H1 (cell line): Measurements from ENCODE around the gene MTX2. TPM values are rescaled to one million over a fixed set of nuclear protein-coding genes. Genes with fewer than 3 reads are reported as not detected.

ENCODE experiments used
- CTCF ChIA-PET: fragments of 300-600 bp; sonication (Branson Sonifier 250); formaldehyde crosslinking; loops from one replicate; lab custom pipeline; 2021; ENCODE audit not compliant: partially characterized antibody; lab: Charles Lee
- POLR2A ChIA-PET: fragments of 300-600 bp; sonication (Branson Sonifier 250); formaldehyde crosslinking; loops from one replicate; lab custom pipeline; 2021; ENCODE audit warnings: inconsistent platforms; ENCODE audit not compliant: partially characterized antibody; lab: Charles Lee
- DNase-seq, 2 experiments: peaks; one replicate each; pipeline versions ENCODE4 v3.0.0 to v3.0.0-alpha.2; 2010 to 2022; ENCODE audit warnings: low spot score in 2 of 2, low read depth in 1 of 2, mixed read lengths in 1 of 2
- FAIRE-seq: peaks from 2 replicates; lab custom pipeline; 2011; peaks lifted over from hg19 to GRCh38; lab: Jason Lieb, UNC
- H2AFZ ChIP-seq: 2 replicates; pipeline ENCODE4 v1.8.1; 2012; ENCODE audit warnings: low read length, inconsistent platforms
- H2AK5ac ChIP-seq: 2 replicates; pipeline ENCODE4 v1.6.1; 2013; ENCODE audit warnings: low read depth, low read length
- H2BK120ac ChIP-seq: replicated peaks from 2 replicates; pipeline ENCODE3; 2013; ENCODE audit warnings: low read depth, low read length, inconsistent platforms
- H2BK12ac ChIP-seq: 2 replicates; pipeline ENCODE4 v1.6.1; 2013; ENCODE audit warnings: low read depth, low read length
- H2BK15ac ChIP-seq: 2 replicates; pipeline ENCODE4 v1.6.1; 2013; ENCODE audit warnings: low read length
- H2BK20ac ChIP-seq: 2 replicates; pipeline ENCODE4 v1.6.1; 2013; ENCODE audit warnings: low read length
- H2BK5ac ChIP-seq: 2 replicates; pipeline ENCODE4 v1.6.1; 2013; ENCODE audit warnings: low read depth, low read length
- H3K14ac ChIP-seq: 2 replicates; pipeline ENCODE4 v1.6.1; 2013; ENCODE audit warnings: inconsistent platforms; ENCODE audit not compliant: insufficient read length
- H3K18ac ChIP-seq: 2 replicates; pipeline ENCODE4 v1.6.1; 2013; ENCODE audit warnings: low read length; ENCODE audit errors: extremely low read depth
- H3K23ac ChIP-seq: 2 replicates; pipeline ENCODE4 v1.6.1; 2013; ENCODE audit warnings: inconsistent platforms; ENCODE audit not compliant: insufficient read length
- H3K23me2 ChIP-seq: 2 replicates; pipeline ENCODE4 v1.6.1; 2013; ENCODE audit warnings: low read depth, low read length
- H3K27ac ChIP-seq: 2 replicates; pipeline ENCODE4 v1.6.1; 2011; ENCODE audit warnings: low read depth, low read length, inconsistent platforms
- H3K27me3 ChIP-seq, 4 experiments: replicated peaks in 1 of 4; 1 replicate in 1 of 4; 2 replicates in 3 of 4; pipeline versions ENCODE4 v1.6.1 to v1.8.1; 2011 to 2013; ENCODE audit warnings: low read length in 3 of 4, mild to moderate bottlenecking in 3 of 4, inconsistent platforms in 2 of 4, mixed read lengths in 2 of 4, moderate library complexity in 1 of 4; ENCODE audit not compliant: control insufficient read depth in 3 of 4, insufficient read depth in 3 of 4; ENCODE audit errors: extremely low read depth in 1 of 4
- H3K36me3 ChIP-seq, 4 experiments: 2 replicates each; pipeline versions ENCODE4 v1.6.1 to v1.8.1; 2011 to 2013; ENCODE audit warnings: mild to moderate bottlenecking in 4 of 4, low read length in 3 of 4, moderate library complexity in 2 of 4, control low read depth in 1 of 4, inconsistent platforms in 1 of 4; ENCODE audit not compliant: insufficient read depth in 4 of 4, control insufficient read depth in 2 of 4
- H3K4ac ChIP-seq: replicated peaks from 2 replicates; pipeline ENCODE3; 2013; ENCODE audit warnings: low read length, low read depth, mixed read lengths, inconsistent platforms; ENCODE audit not compliant: insufficient read length
- H3K4me1 ChIP-seq, 4 experiments: replicated peaks in 1 of 4; 1 replicate in 1 of 4; 2 replicates in 3 of 4; pipeline versions ENCODE4 v1.6.1 to v1.8.1; 2011 to 2013; ENCODE audit warnings: low read length in 3 of 4, inconsistent platforms in 2 of 4, mixed read lengths in 1 of 4; ENCODE audit not compliant: insufficient read depth in 4 of 4, control insufficient read depth in 3 of 4
- H3K4me2 ChIP-seq, 2 experiments: 2 replicates each; pipeline versions ENCODE4 v1.6.1 to v1.8.1; 2011 to 2013; ENCODE audit warnings: low read depth in 2 of 2, low read length in 2 of 2, control low read depth in 1 of 2, inconsistent platforms in 1 of 2, mild to moderate bottlenecking in 1 of 2; ENCODE audit not compliant: insufficient read depth in 1 of 2
- H3K4me3 ChIP-seq, 4 experiments: fragments of 200-600, 300-600 bp in 1 of 4; sonication (generic), shearing (Covaris generic), sonication (Bioruptor Twin) in 1 of 4; 2 replicates each; pipeline versions ENCODE4 v1.5.1 to v1.8.1; 2011 to 2016; ENCODE audit warnings: low read length in 4 of 4, low read depth in 3 of 4, control low read depth in 2 of 4, inconsistent platforms in 2 of 4, mild to moderate bottlenecking in 2 of 4, mixed read lengths in 1 of 4, moderate library complexity in 1 of 4; ENCODE audit not compliant: insufficient read depth in 2 of 4; ENCODE audit errors: extremely low read depth in 1 of 4
- H3K56ac ChIP-seq: replicated peaks from 2 replicates; pipeline ENCODE3; 2013; ENCODE audit warnings: low read depth, mild to moderate bottlenecking, mixed read lengths, low read length, inconsistent platforms; ENCODE audit not compliant: insufficient read length
- H3K79me1 ChIP-seq: 2 replicates; pipeline ENCODE4 v1.6.1; 2013; ENCODE audit warnings: low read depth, low read length, control low read depth
- H3K79me2 ChIP-seq, 2 experiments: 2 replicates each; pipeline versions ENCODE4 v1.6.1 to v1.8.1; 2012 to 2013; ENCODE audit warnings: low read length in 2 of 2, mild to moderate bottlenecking in 2 of 2, inconsistent platforms in 1 of 2; ENCODE audit not compliant: insufficient read depth in 2 of 2, control insufficient read depth in 1 of 2
- H3K9ac ChIP-seq, 4 experiments: replicated peaks in 1 of 4; 1 replicate in 1 of 4; 2 replicates in 3 of 4; pipeline versions ENCODE4 v1.6.1 to v1.8.1; 2011 to 2013; ENCODE audit warnings: low read depth in 3 of 4, low read length in 3 of 4, control low read depth in 2 of 4, mild to moderate bottlenecking in 2 of 4, moderate library complexity in 2 of 4, inconsistent platforms in 1 of 4; ENCODE audit errors: extremely low read depth in 1 of 4
- H3K9me3 ChIP-seq, 2 experiments: 2 replicates each; pipeline versions ENCODE4 v1.6.1 to v1.8.1; 2012 to 2013; ENCODE audit warnings: mild to moderate bottlenecking in 2 of 2, moderate library complexity in 2 of 2, control low read depth in 1 of 2, inconsistent platforms in 1 of 2, low read depth in 1 of 2, low read length in 1 of 2, mixed read lengths in 1 of 2; ENCODE audit not compliant: insufficient read depth in 2 of 2
- H4K20me1 ChIP-seq, 2 experiments: replicated peaks in 1 of 2; 2 replicates each; pipeline versions ENCODE3 to v1.8.1; 2011 to 2013; ENCODE audit warnings: inconsistent platforms in 2 of 2, low read length in 2 of 2, mild to moderate bottlenecking in 1 of 2; ENCODE audit not compliant: insufficient read depth in 2 of 2, control insufficient read depth in 1 of 2
- H4K5ac ChIP-seq: 2 replicates; pipeline ENCODE4 v1.6.1; 2013; ENCODE audit warnings: low read length, low read depth, mixed read lengths, inconsistent platforms; ENCODE audit not compliant: insufficient read length
- H4K8ac ChIP-seq: 2 replicates; pipeline ENCODE4 v1.8.0; 2013; ENCODE audit warnings: mild to moderate bottlenecking, moderate library complexity, low read length, inconsistent platforms; ENCODE audit not compliant: insufficient read depth; ENCODE audit errors: extremely low read depth
- H4K91ac ChIP-seq: replicated peaks from 2 replicates; pipeline ENCODE3; 2013; ENCODE audit warnings: low read length, mixed read lengths, inconsistent platforms; ENCODE audit not compliant: insufficient read length
- ASH2L ChIP-seq: fragments of 200-600, 300-600 bp; sonication (generic); IDR thresholded peaks from one replicate; pipeline ENCODE4 v1.7.1; 2017; ENCODE audit warnings: low read length
- BRCA1 ChIP-seq: IDR thresholded peaks from 2 replicates; pipeline ENCODE4 v1.6.1; 2012; ENCODE audit warnings: low read depth, low read length, improper control_type of control experiment
- NANOG ChIP-seq: IDR thresholded peaks from 2 replicates; pipeline ENCODE4 v1.6.1; 2011; ENCODE audit warnings: low read length, low read depth, mild to moderate bottlenecking, inconsistent platforms; ENCODE audit not compliant: insufficient read depth, poor library complexity, severe bottlenecking
- RFX5 ChIP-seq: IDR thresholded peaks from 2 replicates; pipeline ENCODE4 v1.6.1; 2011; ENCODE audit warnings: low read depth, low read length, improper control_type of control experiment, borderline replicate concordance
- RNF2 ChIP-seq: fragments of 200-900, 300-1000 bp; sonication (generic); IDR thresholded peaks from 2 replicates; pipeline ENCODE4 v1.7.1; 2016; ENCODE audit warnings: borderline replicate concordance, low read depth, mild to moderate bottlenecking, antibody characterized with exemption, low read length; ENCODE audit not compliant: poor library complexity, severe bottlenecking; ENCODE audit errors: missing control alignments
- SAP30 ChIP-seq: fragments of 300-600 bp; sonication (generic); IDR thresholded peaks from 2 replicates; pipeline ENCODE4 v1.7.1; 2012; ENCODE audit warnings: low read length, moderate library complexity, mild to moderate bottlenecking, inconsistent platforms; ENCODE audit not compliant: insufficient read depth, insufficient replicate concordance
- SIX5 ChIP-seq: IDR thresholded peaks from 2 replicates; pipeline ENCODE4 v1.6.1; 2011; ENCODE audit warnings: mild to moderate bottlenecking, low read depth, low read length
- TEAD4 ChIP-seq: IDR thresholded peaks from 2 replicates; pipeline ENCODE4 v1.6.1; 2012; ENCODE audit warnings: low read depth, low read length, inconsistent platforms, mixed read lengths
- WGBS, 2 experiments: shearing (Covaris generic) in 1 of 2; methylation state at CpG; one replicate each; pipeline versions ENCODE4 v1.1.6 to v1.1.7; 2013 to 2015; ENCODE audit warnings: low lambda C conversion rate in 2 of 2, mixed read lengths in 2 of 2, inconsistent platforms in 1 of 2, low coverage in 1 of 2, missing lambda C conversion rate in 1 of 2; ENCODE audit not compliant: insufficient replicate concordance in 2 of 2, insufficient coverage in 1 of 2, insufficient read length in 1 of 2; ENCODE audit errors: extremely low coverage in 1 of 2, missing lambda C conversion rate in 1 of 2; 5-methylcytosine and 5-hydroxymethylcytosine counted together
- polyA plus RNA-seq, 7 experiments: library from polyadenylated mRNA; depleted of rRNA in 3 of 7; stranded (reverse) in 5 of 7; unstranded in 2 of 7; fragments of >200 nt in 5 of 7; fragments of 200-250 nt in 2 of 7; gene quantifications; 1 replicate in 5 of 7; 2 replicates in 1 of 7; 4 replicates in 1 of 7; pipeline versions ENCODE4 v1.2.1 to v1.2.3, GENCODE V29; 2011 to 2013; ENCODE audit warnings: missing spikeins in 2 of 7, mixed read lengths in 2 of 7
- total RNA-seq: library from RNA; stranded (reverse); fragmentation: NEBNext Ultra II Directional; extraction: Animal tissue kit (Norgen Biotek cat#: 25700); gene quantifications from 2 replicates; pipeline ENCODE4 v1.2.1, GENCODE V29; 2021

MTX2 gene
- total and polyA plus RNA-seq, 2 of the 8 experiments (the other 6 are each of a cell fraction or from before 2014, with no cell fraction given) = 33.5 to 38.3 TPM

- ChIA-PET CTCF (no interaction called here), POLR2A (no interaction called here)
- Histone ChIP-seq H3K9ac (no peak overlapping the region), H3K9me3 (no peaks in the 10 kb centered on the region), H3K56ac (no peak overlapping the region), H3K27ac (no peak overlapping the region), H3K79me1 (no peaks in the 10 kb centered on the region), H2BK5ac (no peak overlapping the region), H3K4me3 (no peak overlapping the region), H3K18ac (no peak overlapping the region), H4K8ac (no peak overlapping the region), H3K27me3 (no peaks in the 10 kb centered on the region), H3K79me2 (peaks cover 0 to 86% of the 10 kb centered on the region in 2 experiments; a peak in 3 of 4 replicates), H3K14ac (no peak overlapping the region), H3K23ac (no peak overlapping the region), H2AFZ (no peak overlapping the region), H3K4me2 (no peak overlapping the region), H2BK20ac (no peak overlapping the region), H2BK12ac (no peak overlapping the region), H2BK15ac (no peak overlapping the region), H4K91ac (no peak overlapping the region)
- no peak for FAIRE-seq
- DNase-seq = no peak
- TF ChIP-seq SIX5 (no peak), BRCA1 (no peak), RFX5 (no peak), NANOG (no peak), RNF2 (no peak), TEAD4 (no peak), SAP30 (no peak), ASH2L (no peak)
- TF ChIP-seq, all 59 proteins: peak for 0
- peaks cover 10 to 11% of the 10 kb centered on the region in 2 experiments for H4K20me1 ChIP-seq
- H3K4ac ChIP-seq = no peak overlapping the region
- WGBS, 2 experiments = 85% methylated on average over 4 of the region's 4 CpGs; no CpG with 5 or more reads in 1 of the 2 experiments
- no peaks in the 10 kb centered on the region for H3K23me2 ChIP-seq
- no peaks in the 10 kb centered on the region for H3K36me3 ChIP-seq
- no peak overlapping the region for H2AK5ac ChIP-seq
- no peak overlapping the region for H4K5ac ChIP-seq
- H2BK120ac ChIP-seq = no peak overlapping the region
- H3K4me1 ChIP-seq = no peaks in the 10 kb centered on the region
Observed at GRCh38 chr2:176291335-176291734, 22.1 kb downstream of the MTX2 start.
